Measurements from ENCODE around the gene SIM2. TPM values are rescaled to one million over a fixed set of nuclear protein-coding genes. Genes with fewer than 3 reads are reported as not detected.

The SIM2 gene
- total and polyA plus RNA-seq, 2 of the 13 experiments (the other 11 are each of a cell fraction or from before 2014, with no cell fraction given), result 0.36 to 0.53 TPM

DNA sequence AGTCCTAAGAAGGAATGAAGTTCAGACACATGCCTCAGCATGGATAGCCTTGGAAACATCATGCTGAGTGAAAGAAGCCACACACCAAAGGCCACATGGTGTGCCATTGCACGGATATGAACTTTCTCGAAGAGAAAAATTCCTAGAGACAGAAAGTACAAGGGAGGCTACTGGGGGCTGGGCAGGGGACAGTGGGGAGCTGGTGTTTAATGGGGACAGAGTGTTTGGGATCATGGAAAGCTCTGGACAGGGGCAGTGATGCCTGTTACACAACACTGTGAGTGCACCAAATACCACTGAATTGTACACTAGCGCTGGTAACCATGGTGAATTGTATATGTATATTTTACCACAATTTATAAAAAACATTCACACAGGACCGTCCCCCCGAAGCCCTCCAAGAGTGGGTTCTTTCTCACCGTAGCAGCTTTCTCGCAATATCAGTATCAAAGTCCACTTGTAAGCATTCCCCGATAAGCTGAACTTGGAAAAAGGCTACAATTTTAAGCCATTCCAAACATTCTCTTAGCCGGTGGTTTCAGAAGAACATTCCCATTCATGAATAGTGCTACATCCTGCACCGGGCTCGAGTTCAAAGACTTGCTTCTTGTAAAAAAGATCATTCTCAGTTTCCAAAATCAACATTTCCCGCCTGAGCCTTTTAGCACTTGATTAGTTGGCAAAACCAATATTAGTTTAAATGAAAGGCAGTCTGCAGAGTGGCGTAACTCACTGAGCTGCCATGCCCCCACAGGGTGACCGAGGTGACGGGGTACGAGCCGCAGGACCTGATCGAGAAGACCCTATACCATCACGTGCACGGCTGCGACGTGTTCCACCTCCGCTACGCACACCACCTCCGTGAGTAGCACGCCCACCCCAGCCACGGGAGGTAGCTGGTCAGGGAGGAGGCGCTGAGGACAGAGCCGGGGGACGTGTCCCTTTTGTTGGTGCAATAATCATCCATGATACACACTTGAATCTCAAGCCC lies 31.7 kb downstream of the SIM2 start:
- POLR2A ChIA-PET, result interaction anchor here (1.1 to 1.4 kb wide), 2 partner anchors 16 to 83 kb away, joined by 3 to 4 read pairs; no protein-coding TSS in a partner anchor
- no TSS peak for BruUV-seq (replicated peaks)
- in situ Hi-C loops (cut with HindIII; ENCODE audit: extremely low pct_ligation_motif_present, low pct_unique_long_range_greater_than_20kb) (no loop called here), intact Hi-C loops (cut with micrococcal nuclease; ENCODE audit: unreplicated experiment) (loop anchor here (2.0 kb wide), 1 partner anchor 16 kb away; no protein-coding TSS in a partner anchor)
- H3K9me3 ChIP-seq (ENCODE audit: low read length), result no peaks in the 10 kb centered on the region
- no peak overlapping the region for H2AFZ ChIP-seq (ENCODE audit: low read length)
- DNase-seq (ENCODE audit: low spot score) (peak; percentile 93), ATAC-seq (peak; percentile 77), FAIRE-seq (peak; percentile 87)
- H3K4me3 ChIP-seq (replicated peaks in 1 of 3; ENCODE audit: insufficient read depth in 1 of 3, low read depth in 2 of 3, low read length in 3 of 3), result peak overlapping the region; percentile 19 to 62 (median 27); a peak in 3 of 6 replicates
- peak overlapping the region; percentile 81 for H3K4me2 ChIP-seq (ENCODE audit: low read depth, low read length)
- H4K20me1 ChIP-seq (ENCODE audit: insufficient read depth, low read length), result no peaks in the 10 kb centered on the region
- WGBS (ENCODE audit: low lambda C conversion rate), result 2% methylated on average over 27 of the region's 30 CpGs
- peak overlapping the region; percentile 56 for H3K27ac ChIP-seq (ENCODE audit: extremely low read length, insufficient read depth, low read length)
- no peaks in the 10 kb centered on the region; a peak in 1 of 5 replicates for H3K27me3 ChIP-seq (ENCODE audit: control insufficient read depth in 1 of 2, insufficient read depth in 2 of 2, low read length in 2 of 2)
- H3K4me1 ChIP-seq (ENCODE audit: insufficient read depth, low read length), result peaks cover 52% of the 10 kb centered on the region
- H3K36me3 ChIP-seq (replicated peaks in 1 of 2; ENCODE audit: control insufficient read depth in 1 of 2, insufficient read depth in 2 of 2, low read length in 2 of 2), result no peaks in the 10 kb centered on the region
- H3K9ac ChIP-seq (ENCODE audit: insufficient read depth, low read depth, low read length), result peak overlapping the region; percentile 57
- no peaks in the 10 kb centered on the region for H3K79me2 ChIP-seq (ENCODE audit: insufficient read depth, low read length)
- CTCF ChIA-PET (ENCODE audit: low intra/inter-chr PET ratio, low total read pairs), result no interaction called here
- TF ChIP-seq JUNB (CRISPR knock-in tag; IDR thresholded peaks at IDR 0.05; ENCODE audit: borderline replicate concordance) (no peak), TRIM22 (IDR thresholded peaks at IDR 0.05) (no peak), KAT8 (CRISPR knock-in tag; IDR thresholded peaks at IDR 0.05) (peak; percentile 29; the same call in 1 of the 2 replicates), REPIN1 (CRISPR knock-in tag; IDR thresholded peaks at IDR 0.05; ENCODE audit: borderline replicate concordance, low read depth) (no peak), GLMP (CRISPR knock-in tag; IDR thresholded peaks at IDR 0.05; ENCODE audit: borderline replicate concordance) (no peak), GFI1 (CRISPR knock-in tag; IDR thresholded peaks at IDR 0.05; ENCODE audit: borderline replicate concordance) (peak; percentile 53; the same call in 1 of the 2 replicates), MEF2D (CRISPR knock-in tag; IDR thresholded peaks at IDR 0.05) (0 out of 2 replicates have a peak, but pooled peaks have one; percentile 34), ELF4 (CRISPR knock-in tag; IDR thresholded peaks at IDR 0.05; ENCODE audit: borderline replicate concordance) (no peak), ZNF780A (CRISPR knock-in tag; IDR thresholded peaks at IDR 0.05) (no peak), SMYD3 (CRISPR knock-in tag; IDR thresholded peaks at IDR 0.05) (no peak), ZNF761 (CRISPR knock-in tag; conservative IDR thresholded peaks at IDR 0.05) (no peak), ZNF12 (CRISPR knock-in tag; IDR thresholded peaks at IDR 0.05) (no peak), ZNF891 (CRISPR knock-in tag; IDR thresholded peaks at IDR 0.05) (no peak), FOXO1 (CRISPR knock-in tag; IDR thresholded peaks at IDR 0.05) (peak; percentile 35; the same call in 1 of the 2 replicates)
- TF ChIP-seq, protein P1, sequence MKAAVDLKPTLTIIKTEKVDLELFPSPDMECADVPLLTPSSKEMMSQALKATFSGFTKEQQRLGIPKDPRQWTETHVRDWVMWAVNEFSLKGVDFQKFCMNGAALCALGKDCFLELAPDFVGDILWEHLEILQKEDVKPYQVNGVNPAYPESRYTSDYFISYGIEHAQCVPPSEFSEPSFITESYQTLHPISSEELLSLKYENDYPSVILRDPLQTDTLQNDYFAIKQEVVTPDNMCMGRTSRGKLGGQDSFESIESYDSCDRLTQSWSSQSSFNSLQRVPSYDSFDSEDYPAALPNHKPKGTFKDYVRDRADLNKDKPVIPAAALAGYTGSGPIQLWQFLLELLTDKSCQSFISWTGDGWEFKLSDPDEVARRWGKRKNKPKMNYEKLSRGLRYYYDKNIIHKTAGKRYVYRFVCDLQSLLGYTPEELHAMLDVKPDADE (CRISPR knock-in tag; IDR thresholded peaks at IDR 0.05), result no peak
- TF ChIP-seq, protein P2, sequence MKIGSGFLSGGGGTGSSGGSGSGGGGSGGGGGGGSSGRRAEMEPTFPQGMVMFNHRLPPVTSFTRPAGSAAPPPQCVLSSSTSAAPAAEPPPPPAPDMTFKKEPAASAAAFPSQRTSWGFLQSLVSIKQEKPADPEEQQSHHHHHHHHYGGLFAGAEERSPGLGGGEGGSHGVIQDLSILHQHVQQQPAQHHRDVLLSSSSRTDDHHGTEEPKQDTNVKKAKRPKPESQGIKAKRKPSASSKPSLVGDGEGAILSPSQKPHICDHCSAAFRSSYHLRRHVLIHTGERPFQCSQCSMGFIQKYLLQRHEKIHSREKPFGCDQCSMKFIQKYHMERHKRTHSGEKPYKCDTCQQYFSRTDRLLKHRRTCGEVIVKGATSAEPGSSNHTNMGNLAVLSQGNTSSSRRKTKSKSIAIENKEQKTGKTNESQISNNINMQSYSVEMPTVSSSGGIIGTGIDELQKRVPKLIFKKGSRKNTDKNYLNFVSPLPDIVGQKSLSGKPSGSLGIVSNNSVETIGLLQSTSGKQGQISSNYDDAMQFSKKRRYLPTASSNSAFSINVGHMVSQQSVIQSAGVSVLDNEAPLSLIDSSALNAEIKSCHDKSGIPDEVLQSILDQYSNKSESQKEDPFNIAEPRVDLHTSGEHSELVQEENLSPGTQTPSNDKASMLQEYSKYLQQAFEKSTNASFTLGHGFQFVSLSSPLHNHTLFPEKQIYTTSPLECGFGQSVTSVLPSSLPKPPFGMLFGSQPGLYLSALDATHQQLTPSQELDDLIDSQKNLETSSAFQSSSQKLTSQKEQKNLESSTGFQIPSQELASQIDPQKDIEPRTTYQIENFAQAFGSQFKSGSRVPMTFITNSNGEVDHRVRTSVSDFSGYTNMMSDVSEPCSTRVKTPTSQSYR (CRISPR knock-in tag; IDR thresholded peaks at IDR 0.05; ENCODE audit: borderline replicate concordance), result peak; percentile 44; the same call in 1 of the 2 replicates

All from HepG2 (cell line).